K562 (cell line): Measurements from ENCODE around the gene RIPK4. TPM values are rescaled to one million over a fixed set of nuclear protein-coding genes. Genes with fewer than 3 reads are reported as not detected.

Source experiments
- ATAC-seq: fragments of 200-7000 bp; cut with Tn5 transposase; 3 replicates; pipeline ENCODE4 v1.9.1; 2020; ENCODE audit warnings: moderate library complexity
- BruUV-seq: library from RNA; stranded (reverse); fragments of 400-500 nt; replicated peaks from 2 replicates; lab custom pipeline; 2021; lab: Mats Ljungman, UMichigan
- CTCF ChIA-PET: fragments of 300-600 bp; formaldehyde crosslinking; extraction: SDS; loops from one replicate; lab custom pipeline; 2021; ENCODE audit warnings: low intra/inter-chr PET ratio; lab: Yijun Ruan, JAX
- POLR2A ChIA-PET: fragments of 300-600, 350-650 bp; sonication (Branson Sonifier 250); formaldehyde crosslinking; extraction: SDS; loops from one replicate; lab custom pipeline; 2021; ENCODE audit warnings: antibody characterized with exemption, inconsistent platforms; lab: Yijun Ruan, JAX
- DNase-seq, 4 experiments: peaks; one replicate each; pipeline versions ENCODE4 v3.0.0 to v3.0.0-alpha.2; 2011 to 2018; ENCODE audit warnings: low spot score in 3 of 4, mixed read lengths in 3 of 4; ENCODE audit errors: extremely low read depth in 1 of 4
- FAIRE-seq: peaks from 2 replicates; lab custom pipeline; 2011; peaks lifted over from hg19 to GRCh38; lab: Jason Lieb, UNC
- H2AFZ ChIP-seq: 2 replicates; pipeline ENCODE4 v1.6.0; 2011; ENCODE audit warnings: low read depth, low read length, control low read depth, inconsistent platforms
- H3K27ac ChIP-seq: fragments of 200-600 bp; 3 replicates; pipeline ENCODE4 v1.8.0; 2011; ENCODE audit warnings: low read depth, mild to moderate bottlenecking, control low read depth, inconsistent platforms, low read length, moderate library complexity, mixed read lengths; ENCODE audit errors: extremely low read depth
- H3K27me3 ChIP-seq, 2 experiments: fragments of 300-600 bp in 1 of 2; 2 replicates in 1 of 2; 3 replicates in 1 of 2; pipeline versions ENCODE4 v1.6.0 to v1.8.0; 2011; ENCODE audit warnings: inconsistent platforms in 2 of 2, low read length in 2 of 2, mild to moderate bottlenecking in 1 of 2, mixed read lengths in 1 of 2, moderate library complexity in 1 of 2; ENCODE audit not compliant: control insufficient read depth in 2 of 2, insufficient read depth in 2 of 2
- H3K36me3 ChIP-seq: fragments of 300-600 bp; 3 replicates; pipeline ENCODE4 v1.8.0; 2011; ENCODE audit warnings: mild to moderate bottlenecking, low read length, inconsistent platforms; ENCODE audit not compliant: control insufficient read depth, insufficient read depth
- H3K4me1 ChIP-seq, 2 experiments: fragments of 200-600 bp in 1 of 2; replicated peaks in 1 of 2; 2 replicates in 1 of 2; 3 replicates in 1 of 2; pipeline versions ENCODE4 v1.5.1 to v1.8.0; 2011; ENCODE audit warnings: inconsistent platforms in 2 of 2, low read length in 2 of 2, mild to moderate bottlenecking in 1 of 2, mixed read lengths in 1 of 2, moderate library complexity in 1 of 2; ENCODE audit not compliant: control insufficient read depth in 2 of 2, insufficient read depth in 2 of 2
- H3K4me2 ChIP-seq: 2 replicates; pipeline ENCODE4 v1.6.1; 2011; ENCODE audit warnings: low read length, control low read depth, inconsistent platforms, mixed read lengths; ENCODE audit not compliant: insufficient read depth
- H3K4me3 ChIP-seq: fragments of 200-600 bp; sonication (generic), shearing (Covaris generic); 2 replicates; pipeline ENCODE4 v1.5.1; 2016; ENCODE audit warnings: control low read depth, inconsistent platforms
- H3K79me2 ChIP-seq: fragments of 200-600 bp; 3 replicates; pipeline ENCODE4 v1.8.0; 2011; ENCODE audit warnings: low read length, inconsistent platforms; ENCODE audit not compliant: control insufficient read depth, insufficient read depth
- H3K9ac ChIP-seq, 2 experiments: 2 replicates each; pipeline versions ENCODE4 v1.6.0 to v1.6.1; 2011; ENCODE audit warnings: low read depth in 2 of 2, low read length in 2 of 2, control low read depth in 1 of 2, inconsistent platforms in 1 of 2, mild to moderate bottlenecking in 1 of 2, mixed read lengths in 1 of 2; ENCODE audit not compliant: insufficient read depth in 1 of 2
- H3K9me1 ChIP-seq: one replicate; pipeline ENCODE4 v1.6.0; 2011; ENCODE audit warnings: inconsistent platforms, mild to moderate bottlenecking, low read length, moderate library complexity; ENCODE audit not compliant: control insufficient read depth, insufficient read depth
- H3K9me3 ChIP-seq: replicated peaks from 2 replicates; pipeline ENCODE4 v1.5.1; 2011; ENCODE audit warnings: low read depth, low read length, inconsistent platforms; ENCODE audit not compliant: control insufficient read depth, insufficient read depth
- H4K20me1 ChIP-seq: replicated peaks from 2 replicates; pipeline ENCODE4 v1.6.1; 2011; ENCODE audit warnings: low read length, inconsistent platforms, mixed read lengths; ENCODE audit not compliant: control insufficient read depth, insufficient read depth
- BDP1 ChIP-seq: IDR thresholded peaks from 3 replicates; pipeline ENCODE4 v1.6.1; 2011; ENCODE audit not compliant: insufficient read length, insufficient read depth
- ELF4 ChIP-seq: fragments of 450-650 bp; formaldehyde crosslinking; IDR thresholded peaks from 2 replicates; pipeline ENCODE4 v1.4.0; 2022; ENCODE audit warnings: missing genetic modification characterization
- ETS2 ChIP-seq: IDR thresholded peaks from 2 replicates; pipeline ENCODE4 v1.6.1; 2016; ENCODE audit warnings: borderline replicate concordance, missing genetic modification characterization, mild to moderate bottlenecking, moderate library complexity, missing compliant biosample characterization; ENCODE audit not compliant: poor library complexity, severe bottlenecking
- KAT7 ChIP-seq: sonication (generic); formaldehyde crosslinking; IDR thresholded peaks from 2 replicates; pipeline ENCODE4 v1.8.0; 2022; ENCODE audit warnings: missing genetic modification reagents, mild to moderate bottlenecking, borderline replicate concordance
- MAFF ChIP-seq: IDR thresholded peaks from 2 replicates; pipeline ENCODE4 v1.6.1; 2012; ENCODE audit warnings: low read length, improper control_type of control experiment
- MYBL2 ChIP-seq, 2 experiments: fragments of 450-650 bp in 1 of 2; sonication (generic) in 1 of 2; formaldehyde crosslinking in 1 of 2; IDR thresholded peaks; 2 replicates each; pipeline versions ENCODE4 v1.6.1 to v1.8.1; 2017 to 2022; ENCODE audit warnings: borderline replicate concordance in 1 of 2, inconsistent platforms in 1 of 2, low read depth in 1 of 2, mild to moderate bottlenecking in 1 of 2, missing genetic modification reagents in 1 of 2, moderate library complexity in 1 of 2
- PHF21A ChIP-seq: fragments of 450-650 bp; IDR thresholded peaks from 2 replicates; pipeline ENCODE4 v1.6.1; 2017; ENCODE audit warnings: low read depth, borderline replicate concordance
- TSC22D4 ChIP-seq: fragments of 450-650 bp; IDR thresholded peaks from 2 replicates; pipeline ENCODE4 v1.6.1; 2016; ENCODE audit warnings: missing genetic modification characterization, missing biosample characterization, control low read depth
- XRCC4 ChIP-seq: IDR thresholded peaks from one replicate; pipeline ENCODE4 v1.6.1; 2011; ENCODE audit not compliant: insufficient read depth, insufficient read length; ENCODE audit errors: extremely low read depth
- ZFP30 ChIP-seq: fragments of 250-450 bp; sonication (Bioruptor Pico); IDR thresholded peaks from 2 replicates; pipeline ENCODE4 v1.8.0; 2022; ENCODE audit warnings: moderate library complexity, mild to moderate bottlenecking, inconsistent platforms, borderline replicate concordance
- ZNF12 ChIP-seq: sonication (generic); formaldehyde crosslinking; IDR thresholded peaks from 2 replicates; pipeline ENCODE4 v1.4.0; 2020; ENCODE audit warnings: mild to moderate bottlenecking, missing genetic modification reagents
- ZNF175 ChIP-seq: fragments of 200-800 bp; sonication (Bioruptor generic); IDR thresholded peaks from 2 replicates; pipeline ENCODE4 v1.6.1; 2016; ENCODE audit warnings: low read depth, mild to moderate bottlenecking, missing genetic modification characterization, missing compliant biosample characterization
- ZNF239 ChIP-seq: fragments of 250-450 bp; sonication (Bioruptor Pico); IDR thresholded peaks from 2 replicates; pipeline ENCODE4 v1.4.0; 2020; ENCODE audit warnings: mild to moderate bottlenecking
- WGBS: fragments of 100-300 bp; shearing (Covaris generic); methylation state at CpG from one replicate; pipeline ENCODE4 v1.1.6; 2016; ENCODE audit warnings: low coverage, mixed read lengths; ENCODE audit not compliant: insufficient coverage; ENCODE audit errors: missing lambda C conversion rate; 5-methylcytosine and 5-hydroxymethylcytosine counted together
- in situ Hi-C: fragments of 300-500 bp; cut with MboI; formaldehyde crosslinking; loops from 4 replicates; pipeline ENCODE4 v1.15.0; 2018; ENCODE audit warnings: inconsistent platforms, mixed read lengths
- intact Hi-C: fragments of 100-400 bp; cut with micrococcal nuclease; formaldehyde crosslinking; loops from 2 replicates; pipeline ENCODE4 v1.14.2; 2022
- polyA plus RNA-seq, 8 experiments: library from polyadenylated mRNA; depleted of rRNA in 4 of 8; stranded (reverse) in 5 of 8; unstranded in 3 of 8; fragments of >200 nt; fragmentation: Nextera tagmentation in 2 of 8; fragmentation: Illumina TruSeq in 1 of 8; extraction: Ambion mirVana in 2 of 8; extraction: Trizol in 1 of 8; gene quantifications; 2 replicates each; pipeline versions ENCODE4 v1.2.1 to v1.2.3, GENCODE V29; 2011 to 2014; ENCODE audit warnings: inconsistent platforms in 1 of 8, missing spikeins in 1 of 8
- total RNA-seq, 7 experiments: library from RNA; depleted of rRNA in 6 of 7; stranded (reverse); fragments of >200 nt in 6 of 7; fragmentation: Illumina TruSeq in 2 of 7; extraction: Trizol in 2 of 7; gene quantifications; 2 replicates each; pipeline versions ENCODE4 v1.2.1 to v1.2.3, GENCODE V29; 2011 to 2021; ENCODE audit warnings: low replicate concordance in 1 of 7
- TF ChIP-seq, protein P1 (sequence below): sonication (generic); formaldehyde crosslinking; IDR thresholded peaks from 2 replicates; pipeline ENCODE4 v1.8.1; 2022; ENCODE audit warnings: missing genetic modification reagents
- TF ChIP-seq, protein P2 (sequence below): fragments of 250-450 bp; sonication (Bioruptor Pico); IDR thresholded peaks from 2 replicates; pipeline ENCODE4 v1.5.0; 2020; ENCODE audit warnings: mild to moderate bottlenecking, borderline replicate concordance

Gene RIPK4
- total and polyA plus RNA-seq, 9 of the 15 experiments (the other 6 are each of a cell fraction or from before 2014, with no cell fraction given): not detected

DNA sequence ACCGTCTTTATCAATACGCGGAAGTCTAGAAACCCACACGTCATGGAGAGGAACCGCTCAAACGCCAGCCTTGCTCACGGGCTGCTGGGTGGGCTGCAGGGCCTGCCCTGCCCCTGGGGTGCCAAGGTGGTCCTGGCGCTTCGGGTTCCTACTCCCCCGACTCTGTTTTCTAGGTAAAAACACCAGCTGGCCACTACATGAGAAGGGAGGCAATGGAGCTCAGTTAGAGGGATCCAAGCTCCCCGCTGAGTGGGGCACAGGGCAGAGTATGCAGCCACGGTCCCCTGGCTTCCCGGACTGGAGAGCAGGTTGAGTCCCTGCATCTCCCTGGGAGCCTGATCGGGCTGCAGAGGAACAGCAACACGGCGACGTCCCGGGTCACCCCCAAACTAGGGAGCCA, 41.2 kb upstream of the RIPK4 start (continued):
- TF ChIP-seq PHF21A (no peak), MYBL2 (IDR thresholded peaks at IDR 0.05; ENCODE audit: low read depth) (no peak), MYBL2 (CRISPR knock-in tag; IDR thresholded peaks at IDR 0.05; ENCODE audit: borderline replicate concordance) (no peak), ZNF239 (CRISPR knock-in tag) (no peak)

DNA sequence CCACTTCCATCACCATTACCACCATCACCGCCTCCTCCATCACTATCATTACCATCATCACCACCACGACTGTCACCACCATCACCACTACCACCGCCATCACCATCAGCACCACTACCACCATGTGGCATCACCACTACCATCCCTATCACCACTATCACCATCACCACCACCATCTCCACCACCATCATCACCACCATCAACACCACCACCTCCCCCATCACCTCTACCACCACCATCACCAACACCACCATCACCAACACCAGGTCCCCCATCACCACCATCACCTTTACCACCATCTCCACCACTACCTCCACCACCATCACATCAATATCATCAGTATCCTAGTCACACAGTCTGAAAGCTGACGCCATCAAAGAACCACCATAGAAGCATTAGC, 39.9 kb upstream of the RIPK4 start:
- TF ChIP-seq BDP1 (no peak), ETS2 (tag) (no peak), XRCC4 (no peak), TSC22D4 (0 out of 2 replicates have a peak, but pooled peaks have one; percentile 48), MAFF (no peak), KAT7 (CRISPR knock-in tag) (no peak), ELF4 (CRISPR knock-in tag) (0 out of 2 replicates have a peak, but pooled peaks have one; percentile 17), ZNF175 (CRISPR knock-in tag) (no peak), ZFP30 (CRISPR knock-in tag) (no peak), ZNF12 (CRISPR knock-in tag) (no peak)
- TF ChIP-seq, protein P1, sequence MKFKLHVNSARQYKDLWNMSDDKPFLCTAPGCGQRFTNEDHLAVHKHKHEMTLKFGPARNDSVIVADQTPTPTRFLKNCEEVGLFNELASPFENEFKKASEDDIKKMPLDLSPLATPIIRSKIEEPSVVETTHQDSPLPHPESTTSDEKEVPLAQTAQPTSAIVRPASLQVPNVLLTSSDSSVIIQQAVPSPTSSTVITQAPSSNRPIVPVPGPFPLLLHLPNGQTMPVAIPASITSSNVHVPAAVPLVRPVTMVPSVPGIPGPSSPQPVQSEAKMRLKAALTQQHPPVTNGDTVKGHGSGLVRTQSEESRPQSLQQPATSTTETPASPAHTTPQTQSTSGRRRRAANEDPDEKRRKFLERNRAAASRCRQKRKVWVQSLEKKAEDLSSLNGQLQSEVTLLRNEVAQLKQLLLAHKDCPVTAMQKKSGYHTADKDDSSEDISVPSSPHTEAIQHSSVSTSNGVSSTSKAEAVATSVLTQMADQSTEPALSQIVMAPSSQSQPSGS (CRISPR knock-in tag): no peak
- TF ChIP-seq, protein P2, sequence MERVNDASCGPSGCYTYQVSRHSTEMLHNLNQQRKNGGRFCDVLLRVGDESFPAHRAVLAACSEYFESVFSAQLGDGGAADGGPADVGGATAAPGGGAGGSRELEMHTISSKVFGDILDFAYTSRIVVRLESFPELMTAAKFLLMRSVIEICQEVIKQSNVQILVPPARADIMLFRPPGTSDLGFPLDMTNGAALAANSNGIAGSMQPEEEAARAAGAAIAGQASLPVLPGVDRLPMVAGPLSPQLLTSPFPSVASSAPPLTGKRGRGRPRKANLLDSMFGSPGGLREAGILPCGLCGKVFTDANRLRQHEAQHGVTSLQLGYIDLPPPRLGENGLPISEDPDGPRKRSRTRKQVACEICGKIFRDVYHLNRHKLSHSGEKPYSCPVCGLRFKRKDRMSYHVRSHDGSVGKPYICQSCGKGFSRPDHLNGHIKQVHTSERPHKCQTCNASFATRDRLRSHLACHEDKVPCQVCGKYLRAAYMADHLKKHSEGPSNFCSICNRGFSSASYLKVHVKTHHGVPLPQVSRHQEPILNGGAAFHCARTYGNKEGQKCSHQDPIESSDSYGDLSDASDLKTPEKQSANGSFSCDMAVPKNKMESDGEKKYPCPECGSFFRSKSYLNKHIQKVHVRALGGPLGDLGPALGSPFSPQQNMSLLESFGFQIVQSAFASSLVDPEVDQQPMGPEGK (CRISPR knock-in tag): no peak
- TF ChIP-seq, all 486 proteins: peak for 2
- Histone ChIP-seq H3K9me3 (no peaks in the 10 kb centered on the region), H3K4me3 (no peak overlapping the region), H3K36me3 (peaks cover 41% of the 10 kb centered on the region; the same call in 2 of the 3 replicates), H4K20me1 (no peaks in the 10 kb centered on the region), H3K27ac (no peak overlapping the region), H3K4me1 (peaks cover 0 to 5% of the 10 kb centered on the region in 2 experiments; a peak in 1 of 5 replicates), H2AFZ (no peak overlapping the region), H3K9ac (no peak overlapping the region), H3K4me2 (no peak overlapping the region), H3K27me3 (no peaks in the 10 kb centered on the region), H3K79me2 (no peaks in the 10 kb centered on the region), H3K9me1 (peaks cover 4% of the 10 kb centered on the region)
- ChIA-PET CTCF (no interaction called here), POLR2A (no interaction called here)
- DNase-seq (no peak), FAIRE-seq (no peak), ATAC-seq (no peak)
- intact Hi-C loops: no loop called here
- no TSS peak for BruUV-seq
- in situ Hi-C loops: no loop called here
- WGBS: 80% methylated on average over 4 of the region's 4 CpGs
